Measurements from ENCODE around the gene SCUBE2. TPM values are rescaled to one million over a fixed set of nuclear protein-coding genes. Genes with fewer than 3 reads are reported as not detected.

The SCUBE2 gene
- total RNA-seq, 1 experiment from 2014 or later, result 1.9 TPM

- ATAC-seq, result no peak
- DNase-seq (ENCODE audit: low spot score), result no peak
- Mint-ChIP-seq H3K4me1 (peaks cover 29% of the 10 kb centered on the region), H3K27ac (no peak overlapping the region), H3K27me3 (ENCODE audit: low read depth) (no peaks in the 10 kb centered on the region), H3K4me3 (no peak overlapping the region), H3K9me3 (no peaks in the 10 kb centered on the region), H3K36me3 (no peaks in the 10 kb centered on the region)
- CTCF ChIA-PET, result interaction anchor here (1.2 to 1.4 kb wide), 2 partner anchors 11 to 34 kb away, joined by 4 read pairs; no protein-coding TSS in a partner anchor
- no peak for TF ChIP-seq ZNF532 (CRISPR knock-in tag; IDR thresholded peaks at IDR 0.05; ENCODE audit: borderline replicate concordance)
- TF ChIP-seq MLX (CRISPR knock-in tag; IDR thresholded peaks at IDR 0.05), result no peak
- no peak for TF ChIP-seq ZNF219 (CRISPR knock-in tag; IDR thresholded peaks at IDR 0.05; ENCODE audit: borderline replicate concordance)
- TF ChIP-seq JAZF1 (CRISPR knock-in tag; IDR thresholded peaks at IDR 0.05), result no peak
- no peak for TF ChIP-seq OVOL2 (CRISPR knock-in tag; IDR thresholded peaks at IDR 0.05; ENCODE audit: borderline replicate concordance)
- TF ChIP-seq AFF4 (CRISPR knock-in tag; IDR thresholded peaks at IDR 0.05; ENCODE audit: borderline replicate concordance), result no peak
- POLR2A ChIA-PET, result no interaction called here
Observed at GRCh38 chr11:9049959-9050358, 41.4 kb downstream of the SCUBE2 start.

- peaks cover 33% of the 10 kb centered on the region for H3K4me1 Mint-ChIP-seq
- no peak for DNase-seq (ENCODE audit: low spot score)
- H3K36me3 Mint-ChIP-seq, result no peaks in the 10 kb centered on the region
- TF ChIP-seq, protein P1, sequence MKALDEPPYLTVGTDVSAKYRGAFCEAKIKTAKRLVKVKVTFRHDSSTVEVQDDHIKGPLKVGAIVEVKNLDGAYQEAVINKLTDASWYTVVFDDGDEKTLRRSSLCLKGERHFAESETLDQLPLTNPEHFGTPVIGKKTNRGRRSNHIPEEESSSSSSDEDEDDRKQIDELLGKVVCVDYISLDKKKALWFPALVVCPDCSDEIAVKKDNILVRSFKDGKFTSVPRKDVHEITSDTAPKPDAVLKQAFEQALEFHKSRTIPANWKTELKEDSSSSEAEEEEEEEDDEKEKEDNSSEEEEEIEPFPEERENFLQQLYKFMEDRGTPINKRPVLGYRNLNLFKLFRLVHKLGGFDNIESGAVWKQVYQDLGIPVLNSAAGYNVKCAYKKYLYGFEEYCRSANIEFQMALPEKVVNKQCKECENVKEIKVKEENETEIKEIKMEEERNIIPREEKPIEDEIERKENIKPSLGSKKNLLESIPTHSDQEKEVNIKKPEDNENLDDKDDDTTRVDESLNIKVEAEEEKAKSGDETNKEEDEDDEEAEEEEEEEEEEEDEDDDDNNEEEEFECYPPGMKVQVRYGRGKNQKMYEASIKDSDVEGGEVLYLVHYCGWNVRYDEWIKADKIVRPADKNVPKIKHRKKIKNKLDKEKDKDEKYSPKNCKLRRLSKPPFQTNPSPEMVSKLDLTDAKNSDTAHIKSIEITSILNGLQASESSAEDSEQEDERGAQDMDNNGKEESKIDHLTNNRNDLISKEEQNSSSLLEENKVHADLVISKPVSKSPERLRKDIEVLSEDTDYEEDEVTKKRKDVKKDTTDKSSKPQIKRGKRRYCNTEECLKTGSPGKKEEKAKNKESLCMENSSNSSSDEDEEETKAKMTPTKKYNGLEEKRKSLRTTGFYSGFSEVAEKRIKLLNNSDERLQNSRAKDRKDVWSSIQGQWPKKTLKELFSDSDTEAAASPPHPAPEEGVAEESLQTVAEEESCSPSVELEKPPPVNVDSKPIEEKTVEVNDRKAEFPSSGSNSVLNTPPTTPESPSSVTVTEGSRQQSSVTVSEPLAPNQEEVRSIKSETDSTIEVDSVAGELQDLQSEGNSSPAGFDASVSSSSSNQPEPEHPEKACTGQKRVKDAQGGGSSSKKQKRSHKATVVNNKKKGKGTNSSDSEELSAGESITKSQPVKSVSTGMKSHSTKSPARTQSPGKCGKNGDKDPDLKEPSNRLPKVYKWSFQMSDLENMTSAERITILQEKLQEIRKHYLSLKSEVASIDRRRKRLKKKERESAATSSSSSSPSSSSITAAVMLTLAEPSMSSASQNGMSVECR (CRISPR knock-in tag; IDR thresholded peaks at IDR 0.05; ENCODE audit: borderline replicate concordance), result no peak
- TF ChIP-seq AR (CRISPR knock-in tag; IDR thresholded peaks at IDR 0.05) (no peak), FOXJ3 (CRISPR knock-in tag; IDR thresholded peaks at IDR 0.05; ENCODE audit: borderline replicate concordance) (no peak), CDX4 (CRISPR knock-in tag; IDR thresholded peaks at IDR 0.05; ENCODE audit: borderline replicate concordance) (no peak)
- TF ChIP-seq, protein P2, sequence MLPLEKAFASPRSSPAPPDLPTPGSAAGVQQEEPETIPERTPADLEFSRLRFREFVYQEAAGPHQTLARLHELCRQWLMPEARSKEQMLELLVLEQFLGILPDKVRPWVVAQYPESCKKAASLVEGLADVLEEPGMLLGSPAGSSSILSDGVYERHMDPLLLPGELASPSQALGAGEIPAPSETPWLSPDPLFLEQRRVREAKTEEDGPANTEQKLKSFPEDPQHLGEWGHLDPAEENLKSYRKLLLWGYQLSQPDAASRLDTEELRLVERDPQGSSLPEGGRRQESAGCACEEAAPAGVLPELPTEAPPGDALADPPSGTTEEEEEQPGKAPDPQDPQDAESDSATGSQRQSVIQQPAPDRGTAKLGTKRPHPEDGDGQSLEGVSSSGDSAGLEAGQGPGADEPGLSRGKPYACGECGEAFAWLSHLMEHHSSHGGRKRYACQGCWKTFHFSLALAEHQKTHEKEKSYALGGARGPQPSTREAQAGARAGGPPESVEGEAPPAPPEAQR (CRISPR knock-in tag; IDR thresholded peaks at IDR 0.05), result no peak
- no peak overlapping the region for H3K4me3 Mint-ChIP-seq
- H3K9me3 Mint-ChIP-seq, result no peaks in the 10 kb centered on the region
- H3K27ac Mint-ChIP-seq, result no peak overlapping the region
- H3K27me3 Mint-ChIP-seq (ENCODE audit: low read depth), result no peaks in the 10 kb centered on the region
- ATAC-seq, result no peak; the same call in 1 of the 2 replicates
- POLR2A ChIA-PET, result interaction anchor here (0.7 kb wide), 1 partner anchor 11 kb away, joined by 3 read pairs; no protein-coding TSS in a partner anchor
- CTCF ChIA-PET, result interaction anchor here (0.7 to 4.0 kb wide), 10 partner anchors 12 to 785 kb away, joined by 3 to 20 read pairs (median 4); partner anchors contain the start of gene LMO1
Observed at GRCh38 chr11:9047964-9048523, 43.4 kb downstream of the SCUBE2 start.

Data from WTC11 (cell line).